Measurements from ENCODE around the gene COA8.
A peak's percentile ranks its signal among the peaks of the same experiment; 100 is the strongest.

Gene COA8

GRCh38 chr14:103623883-103624482, 61.2 kb downstream of the COA8 start:
- no peak for DNase-seq (ENCODE audit: low read depth in 1 of 2, low spot score in 1 of 2)
- in situ Hi-C loops (cut with HindIII; ENCODE audit: low pct_unique_long_range_greater_than_20kb, low sequenced_read_pairs) = no loop called here
- TF ChIP-seq JUND (IDR thresholded peaks at IDR 0.05; ENCODE audit: low read depth) = no peak

GRCh38 chr14:103624860-103625259, 62.1 kb downstream of the COA8 start:
- no peak for DNase-seq (ENCODE audit: low read depth in 1 of 2, low spot score in 1 of 2)
- in situ Hi-C loops (cut with HindIII; ENCODE audit: low pct_unique_long_range_greater_than_20kb, low sequenced_read_pairs) = no loop called here
- no peak for TF ChIP-seq JUND (IDR thresholded peaks at IDR 0.05; ENCODE audit: low read depth)

DNA sequence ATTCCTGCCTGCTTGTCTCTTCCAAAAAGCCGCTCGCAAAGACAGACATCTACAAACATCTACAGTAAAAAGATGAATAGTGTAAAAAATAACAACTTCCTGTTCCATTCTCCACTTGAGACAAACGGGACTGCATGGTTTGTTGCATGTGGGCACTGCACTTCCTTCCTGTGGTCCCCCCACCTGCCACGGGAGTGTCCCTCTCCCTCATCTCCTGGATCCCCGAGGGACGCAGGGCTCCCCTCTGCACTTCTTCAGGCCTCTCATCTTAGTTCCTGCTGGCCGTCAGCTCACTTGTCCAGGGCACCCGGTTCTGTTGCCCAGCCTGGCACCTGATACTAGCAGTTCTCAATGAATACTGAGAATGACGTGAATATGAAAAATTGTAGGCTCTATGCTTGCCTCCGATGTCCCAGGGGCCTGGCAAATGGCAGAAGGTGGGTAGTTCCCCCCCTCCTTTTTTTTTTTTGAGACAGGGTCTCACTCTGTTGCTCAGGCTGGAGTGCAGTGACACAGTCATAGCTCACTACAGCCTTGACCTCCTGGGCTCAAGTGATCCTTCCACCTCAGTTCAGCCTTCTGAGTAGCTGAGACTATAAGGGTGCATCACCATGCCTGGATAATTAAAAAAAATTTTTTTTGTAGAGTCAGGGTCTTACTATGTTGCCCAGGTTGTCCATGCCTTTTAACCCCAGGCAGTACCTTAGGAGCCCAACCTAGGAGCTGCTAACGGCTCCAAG, 62.8 kb downstream of the COA8 start:
- no peak for TF ChIP-seq JUND (IDR thresholded peaks at IDR 0.05; ENCODE audit: low read depth)
- no peak for DNase-seq (ENCODE audit: low read depth in 1 of 2, low spot score in 1 of 2)

GRCh38 chr14:103626146-103626850, 63.5 kb downstream of the COA8 start:
- DNase-seq (ENCODE audit: low read depth in 1 of 2, low spot score in 1 of 2) = no peak
- TF ChIP-seq JUND (IDR thresholded peaks at IDR 0.05; ENCODE audit: low read depth) = no peak

More for the DNA sequence above, 62.8 kb downstream of the COA8 start:
- in situ Hi-C loops (cut with HindIII; ENCODE audit: low pct_unique_long_range_greater_than_20kb, low sequenced_read_pairs) = no loop called here

GRCh38 chr14:103627073-103628025, 64.6 kb downstream of the COA8 start:
- DNase-seq (ENCODE audit: low read depth in 1 of 2, low spot score in 1 of 2) = peak; percentile 75 to 95
- TF ChIP-seq JUND (IDR thresholded peaks at IDR 0.05; ENCODE audit: low read depth) = peak; percentile 92; the same call in 1 of the 2 replicates
- in situ Hi-C loops (cut with HindIII; ENCODE audit: low pct_unique_long_range_greater_than_20kb, low sequenced_read_pairs) = no loop called here

More at GRCh38 chr14:103626146-103626850, 63.5 kb downstream of the COA8 start:
- in situ Hi-C loops (cut with HindIII; ENCODE audit: low pct_unique_long_range_greater_than_20kb, low sequenced_read_pairs) = no loop called here

GRCh38 chr14:103628221-103628683, 65.5 kb downstream of the COA8 start:
- no peak for TF ChIP-seq JUND (IDR thresholded peaks at IDR 0.05; ENCODE audit: low read depth)
- in situ Hi-C loops (cut with HindIII; ENCODE audit: low pct_unique_long_range_greater_than_20kb, low sequenced_read_pairs) = no loop called here
- peak in 1 of 2 experiments; percentile 33 for DNase-seq (ENCODE audit: low read depth in 1 of 2, low spot score in 1 of 2)

DNA sequence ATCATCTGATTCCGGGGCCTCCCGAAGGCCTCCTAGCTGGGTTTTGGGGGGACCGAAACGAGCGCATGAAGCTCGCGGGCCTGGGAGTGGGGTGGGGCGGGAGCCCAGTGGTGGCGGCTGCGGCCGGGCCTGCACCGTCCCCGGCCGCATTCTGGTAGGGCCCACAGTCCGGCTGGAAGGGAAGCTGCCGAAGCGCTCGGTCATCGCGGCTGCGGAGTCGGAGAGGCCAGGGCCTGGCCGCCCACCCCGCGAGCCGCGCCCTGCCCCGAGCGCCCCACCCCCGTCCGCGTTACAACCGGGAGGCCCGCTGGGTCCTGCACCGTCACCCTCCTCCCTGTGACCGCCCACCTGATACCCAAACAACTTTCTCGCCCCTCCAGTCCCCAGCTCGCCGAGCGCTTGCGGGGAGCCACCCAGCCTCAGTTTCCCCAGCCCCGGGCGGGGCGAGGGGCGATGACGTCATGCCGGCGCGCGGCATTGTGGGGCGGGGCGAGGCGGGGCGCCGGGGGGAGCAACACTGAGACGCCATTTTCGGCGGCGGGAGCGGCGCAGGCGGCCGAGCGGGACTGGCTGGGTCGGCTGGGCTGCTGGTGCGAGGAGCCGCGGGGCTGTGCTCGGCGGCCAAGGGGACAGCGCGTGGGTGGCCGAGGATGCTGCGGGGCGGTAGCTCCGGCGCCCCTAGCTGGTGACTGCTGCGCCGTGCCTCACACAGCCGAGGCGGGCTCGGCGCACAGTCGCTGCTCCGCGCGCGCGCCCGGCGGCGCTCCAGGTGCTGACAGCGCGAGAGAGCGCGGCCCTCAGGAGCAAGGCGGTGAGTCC, 66.1 kb downstream of the COA8 start, which contains the start of gene KLC1:
TSS of gene KLC1 (plus strand) at position 528 of the 819 bp plus-strand sequence. CDS start 25,354 bp downstream, outside the sequence.
- peak; percentile 78 to 82 for DNase-seq (ENCODE audit: low read depth in 1 of 2, low spot score in 1 of 2)
- peak; percentile 17; the same call in 1 of the 2 replicates for TF ChIP-seq JUND (IDR thresholded peaks at IDR 0.05; ENCODE audit: low read depth)
- in situ Hi-C loops (cut with HindIII; ENCODE audit: low pct_unique_long_range_greater_than_20kb, low sequenced_read_pairs) = no loop called here

- TF ChIP-seq JUND (IDR thresholded peaks at IDR 0.05; ENCODE audit: low read depth) = no peak
- peak in 1 of 2 experiments; percentile 70 for DNase-seq (ENCODE audit: low read depth in 1 of 2, low spot score in 1 of 2)
- in situ Hi-C loops (cut with HindIII; ENCODE audit: low pct_unique_long_range_greater_than_20kb, low sequenced_read_pairs) = no loop called here
These were observed 66.9 kb downstream of the COA8 start for GRCh38 chr14:103629503-103630121.

GRCh38 chr14:103630364-103631108, 67.8 kb downstream of the COA8 start:
- TF ChIP-seq JUND (IDR thresholded peaks at IDR 0.05; ENCODE audit: low read depth) = no peak
- no peak for DNase-seq (ENCODE audit: low read depth in 1 of 2, low spot score in 1 of 2)
- in situ Hi-C loops (cut with HindIII; ENCODE audit: low pct_unique_long_range_greater_than_20kb, low sequenced_read_pairs) = no loop called here

DNA sequence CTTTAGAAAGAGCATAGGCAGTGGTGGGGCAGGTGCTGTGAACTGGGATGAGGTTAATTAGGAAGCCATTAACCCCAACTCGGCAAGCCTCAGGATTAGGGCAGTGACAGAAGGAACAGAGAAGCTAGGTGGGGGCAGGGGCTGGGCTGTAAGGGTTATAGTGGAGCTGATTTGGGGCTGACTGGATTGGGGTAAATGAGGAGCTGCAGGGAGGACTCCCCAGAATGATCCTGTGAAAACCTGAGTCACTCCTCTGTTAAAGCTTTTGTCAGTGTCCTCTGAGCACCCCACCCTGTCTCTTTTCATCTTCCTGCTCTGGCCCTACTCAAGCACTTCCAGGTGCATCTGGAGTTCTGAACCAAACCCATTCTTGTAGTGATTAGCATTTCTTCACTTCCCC, 70.6 kb downstream of the COA8 start:
- TF ChIP-seq JUND (IDR thresholded peaks at IDR 0.05; ENCODE audit: low read depth) = no peak
- in situ Hi-C loops (cut with HindIII; ENCODE audit: low pct_unique_long_range_greater_than_20kb, low sequenced_read_pairs) = no loop called here
- no peak for DNase-seq (ENCODE audit: low read depth in 1 of 2, low spot score in 1 of 2)
